ENCODE data around the gene NUP133.
"Not testable (repeated sequence)": the region's sequence is repeated elsewhere in the genome, so short reads cannot be mapped to it uniquely, and the experiment has no call there.

The NUP133 gene

DNA sequence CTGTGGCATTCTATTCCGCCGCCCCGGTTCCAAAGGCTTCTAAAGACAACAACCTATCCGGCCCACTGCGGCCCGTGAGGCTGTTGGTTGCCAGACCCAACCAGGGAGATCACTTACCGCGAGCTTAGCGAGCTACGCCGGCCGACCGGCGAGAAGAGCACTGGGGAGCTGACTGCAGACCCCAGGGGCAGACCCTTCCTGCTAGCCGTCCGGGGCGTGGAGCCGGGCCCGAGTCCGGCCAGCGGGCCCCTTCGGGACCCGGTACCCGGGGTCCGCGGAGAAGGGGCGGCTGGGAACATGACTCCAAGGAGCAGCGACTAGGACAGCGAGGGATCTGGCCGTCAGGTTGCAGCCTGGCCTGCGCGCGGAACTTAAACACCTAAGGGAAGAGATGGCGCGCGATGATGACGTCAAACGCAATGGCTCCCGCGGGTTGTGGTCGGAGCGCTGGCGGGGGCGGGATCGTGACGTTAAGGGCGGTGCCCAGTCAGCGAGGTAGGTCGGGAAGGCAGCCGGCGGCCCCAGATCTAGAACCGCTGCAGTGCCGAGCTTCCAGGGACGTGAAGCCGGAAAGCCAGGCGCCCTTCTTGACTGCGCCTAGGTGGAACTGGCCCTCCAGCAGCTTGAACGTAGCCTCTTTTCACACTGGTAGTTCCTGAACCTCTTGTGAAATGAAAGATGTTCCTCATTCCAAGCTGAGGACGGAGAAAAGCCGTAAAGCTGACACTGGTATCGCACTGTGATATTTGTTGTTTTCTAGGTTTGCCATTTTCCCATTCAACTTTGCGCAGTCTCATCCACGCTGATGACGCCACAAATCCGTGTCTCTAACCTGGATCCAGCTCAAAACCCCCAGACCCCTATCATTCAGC is at the start of gene NUP133:
TSS of gene NUP133 (minus strand) at position 391 of the 872 bp plus-strand sequence. CDS start at position 299, 92 bp downstream.
- DNase-seq (ENCODE audit: low read depth) = peak; percentile 99

DNA sequence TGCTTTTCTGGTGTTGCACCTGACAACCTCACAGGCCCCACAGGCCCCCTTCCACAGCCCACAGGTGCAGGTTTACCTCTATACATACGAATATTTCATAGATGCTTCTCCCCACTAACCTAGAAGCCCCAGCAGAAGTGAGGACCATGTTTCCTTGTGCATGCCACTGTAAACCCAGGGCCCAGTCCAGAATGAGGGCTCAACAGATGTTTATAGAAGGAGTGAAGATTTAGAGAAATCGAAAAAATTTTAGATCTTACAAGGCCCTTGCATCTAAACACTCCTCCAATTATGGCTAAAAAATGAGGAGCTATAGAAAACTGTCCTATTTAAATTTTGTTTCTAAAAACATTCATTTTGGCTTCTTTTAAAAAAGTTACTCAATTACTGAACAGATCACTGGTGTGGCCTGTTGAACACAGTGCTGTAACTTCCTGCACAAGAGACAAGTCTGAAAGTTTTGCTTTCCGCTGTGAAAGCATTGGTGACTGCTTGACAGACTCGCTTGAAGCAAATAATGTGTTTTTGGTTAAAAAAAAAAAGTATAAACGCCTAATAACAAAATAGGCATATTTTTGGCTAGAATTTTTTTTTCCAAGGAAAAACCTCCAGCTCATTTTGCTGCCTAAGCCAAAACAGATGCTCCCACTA is 49.2 kb upstream of the NUP133 start:
- no peak for DNase-seq (ENCODE audit: low read depth)

GRCh38 chr1:229554886-229555621 is 46.9 kb upstream of the NUP133 start:
- no peak for DNase-seq (ENCODE audit: low read depth)

DNA sequence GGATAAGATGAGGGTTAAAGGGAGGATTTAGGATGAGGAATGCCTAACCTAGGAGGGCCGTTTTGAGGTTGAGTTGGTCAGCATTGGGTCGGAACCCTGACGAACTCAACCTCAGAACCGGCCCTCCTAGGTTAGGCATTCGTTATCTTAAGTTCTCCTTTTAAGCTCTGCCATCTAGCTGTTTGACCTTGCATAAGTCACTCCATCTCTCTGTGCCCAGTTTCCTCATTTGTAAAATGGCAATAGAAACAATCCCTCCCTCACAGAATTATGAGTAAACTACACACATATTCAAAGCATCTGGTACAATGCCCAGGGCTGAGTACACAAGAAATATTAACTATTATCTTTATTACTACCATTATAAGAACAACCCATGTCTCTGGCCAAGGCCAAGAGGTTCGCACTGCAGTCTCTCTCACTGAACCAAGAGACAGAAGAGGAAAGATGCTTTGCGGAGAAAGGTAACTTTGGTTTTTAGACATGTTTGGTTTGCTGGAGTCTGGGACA is 45.5 kb upstream of the NUP133 start:
- no peak for DNase-seq (ENCODE audit: low read depth)

DNA sequence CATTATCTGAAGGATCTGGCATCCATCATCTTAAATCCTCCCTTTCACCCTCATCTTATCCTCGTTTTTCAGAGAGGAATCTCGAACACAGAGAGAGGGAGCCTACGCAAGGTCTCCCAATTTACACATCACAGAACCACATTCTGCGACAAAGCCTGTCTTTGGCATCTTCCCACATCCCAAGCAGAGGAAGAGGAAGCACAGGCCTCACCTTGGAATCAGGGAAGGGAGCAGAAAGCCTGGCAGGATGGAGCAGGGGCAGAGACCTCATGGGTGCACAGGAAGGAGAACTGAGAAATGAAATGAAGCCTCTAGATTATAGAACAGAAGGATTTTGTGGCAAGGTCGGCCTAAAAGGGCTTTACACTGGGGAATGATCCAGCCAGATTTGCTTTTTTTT is 44.6 kb upstream of the NUP133 start:
- no peak for DNase-seq (ENCODE audit: low read depth)

GRCh38 chr1:229550812-229551567 is 42.8 kb upstream of the NUP133 start:
- no peak for DNase-seq (ENCODE audit: low read depth)

- DNase-seq (ENCODE audit: low read depth) = no peak
Observed at GRCh38 chr1:229547542-229547941, 39.4 kb upstream of the NUP133 start.

- DNase-seq (ENCODE audit: low read depth) = no peak
Observed at GRCh38 chr1:229544587-229544986, 36.4 kb upstream of the NUP133 start.

GRCh38 chr1:229539863-229540506 is 31.8 kb upstream of the NUP133 start:
- no peak for DNase-seq (ENCODE audit: low read depth)

DNA sequence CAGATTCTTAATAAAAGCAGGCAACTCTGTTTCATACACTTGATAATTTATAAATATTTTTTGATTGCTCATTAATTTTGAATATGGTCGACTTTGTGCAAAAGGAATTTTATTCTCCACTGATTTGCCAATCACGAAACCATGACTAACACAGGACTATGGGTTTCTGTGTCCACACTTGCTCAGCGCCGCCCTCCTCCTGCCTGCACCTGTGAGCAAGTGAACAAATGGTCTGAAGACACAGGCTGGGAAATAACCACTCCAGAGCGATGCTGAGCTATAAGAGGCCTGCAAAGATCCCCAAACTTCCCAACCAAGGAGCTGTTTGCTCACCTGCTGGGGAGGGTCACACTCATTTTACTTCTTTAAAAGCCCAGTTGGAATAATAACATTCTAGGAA is 30.8 kb upstream of the NUP133 start:
- DNase-seq (ENCODE audit: low read depth) = no peak

DNA sequence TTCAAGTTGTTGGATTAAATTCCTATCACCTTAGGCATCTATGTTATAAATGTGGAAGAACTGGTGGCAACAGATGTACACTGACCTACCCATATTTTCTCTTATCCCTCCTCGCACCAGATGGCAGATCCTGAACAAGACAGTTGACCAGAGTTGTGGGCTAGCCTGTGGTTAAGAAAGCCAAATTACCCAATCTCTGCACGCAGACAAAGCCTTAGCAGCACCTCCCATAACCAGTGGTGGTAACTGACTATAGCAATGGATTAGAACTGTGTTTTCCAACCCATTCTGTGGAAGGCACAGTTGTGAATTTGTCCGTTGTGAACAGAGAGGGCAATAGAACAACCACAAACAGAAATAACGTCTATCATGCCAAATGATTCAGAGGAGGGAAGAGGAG is 29.8 kb upstream of the NUP133 start:
- no peak for DNase-seq (ENCODE audit: low read depth)

GRCh38 chr1:229536982-229537381 is 28.8 kb upstream of the NUP133 start:
- no peak for DNase-seq (ENCODE audit: low read depth)

GRCh38 chr1:229535230-229535629 is 27.1 kb upstream of the NUP133 start:
- no peak for DNase-seq (ENCODE audit: low read depth)

DNA sequence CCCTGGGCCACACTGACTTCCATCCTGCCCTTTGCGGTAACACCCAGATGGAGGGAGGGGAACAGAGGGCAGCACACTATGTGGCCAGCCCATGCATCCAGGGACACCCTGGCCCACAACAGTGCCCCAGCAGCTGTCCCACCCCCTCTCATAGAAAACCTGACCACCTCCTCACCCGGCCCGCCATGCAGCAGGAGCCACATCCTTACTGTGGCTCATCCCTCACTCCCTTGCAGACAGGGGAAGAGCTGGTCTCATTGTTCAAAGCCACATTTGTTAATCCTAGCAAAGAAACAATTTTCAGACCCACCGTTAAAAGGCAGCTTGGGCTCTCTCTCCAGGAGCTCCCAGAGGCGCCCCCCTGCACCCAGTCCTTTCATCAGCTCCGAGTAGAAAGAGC is 23.2 kb upstream of the NUP133 start:
- no peak for DNase-seq (ENCODE audit: low read depth)

DNA sequence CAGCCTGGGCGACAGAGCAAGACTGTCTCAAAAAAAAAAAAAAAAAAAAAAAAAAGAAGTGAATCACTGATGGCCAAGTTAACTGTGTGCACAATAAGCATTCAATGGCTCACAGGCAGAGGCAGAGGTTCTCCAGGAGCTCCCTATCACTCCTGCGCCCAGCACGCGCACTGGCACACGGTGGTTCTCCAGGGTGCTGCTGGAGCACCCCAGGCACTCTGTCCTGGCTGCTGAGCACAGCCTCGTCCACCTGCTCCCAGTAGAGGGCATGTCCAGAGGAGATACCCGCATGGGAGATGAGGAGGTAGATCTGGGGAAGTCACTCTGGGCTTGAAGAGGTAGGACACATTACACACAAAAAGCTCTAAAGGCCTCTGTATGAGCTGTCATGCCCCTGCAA is 21.5 kb upstream of the NUP133 start:
- no peak for DNase-seq (ENCODE audit: low read depth)

DNA sequence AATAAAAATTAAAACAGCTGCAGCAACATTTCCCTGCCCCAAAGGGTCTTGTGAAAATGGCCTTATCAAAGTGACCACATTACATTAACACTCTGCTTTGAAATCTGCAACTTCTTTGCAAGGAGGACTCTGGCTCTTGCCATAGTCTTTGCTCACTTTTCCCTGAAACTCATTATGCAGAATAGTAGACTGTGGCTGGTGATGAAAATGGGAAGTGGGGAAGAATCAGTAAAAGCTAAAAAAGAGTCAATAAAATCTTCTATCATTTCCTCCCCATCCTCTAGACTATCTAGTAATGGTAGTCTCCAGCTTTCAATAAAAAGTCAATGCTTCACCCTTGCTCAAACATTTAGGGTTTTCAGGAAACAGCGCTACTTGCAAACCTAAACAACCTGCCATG is 18.6 kb upstream of the NUP133 start:
- DNase-seq (ENCODE audit: low read depth) = no peak

- no peak for DNase-seq (ENCODE audit: low read depth)
Observed at GRCh38 chr1:229523052-229523451, 14.9 kb upstream of the NUP133 start.

DNA sequence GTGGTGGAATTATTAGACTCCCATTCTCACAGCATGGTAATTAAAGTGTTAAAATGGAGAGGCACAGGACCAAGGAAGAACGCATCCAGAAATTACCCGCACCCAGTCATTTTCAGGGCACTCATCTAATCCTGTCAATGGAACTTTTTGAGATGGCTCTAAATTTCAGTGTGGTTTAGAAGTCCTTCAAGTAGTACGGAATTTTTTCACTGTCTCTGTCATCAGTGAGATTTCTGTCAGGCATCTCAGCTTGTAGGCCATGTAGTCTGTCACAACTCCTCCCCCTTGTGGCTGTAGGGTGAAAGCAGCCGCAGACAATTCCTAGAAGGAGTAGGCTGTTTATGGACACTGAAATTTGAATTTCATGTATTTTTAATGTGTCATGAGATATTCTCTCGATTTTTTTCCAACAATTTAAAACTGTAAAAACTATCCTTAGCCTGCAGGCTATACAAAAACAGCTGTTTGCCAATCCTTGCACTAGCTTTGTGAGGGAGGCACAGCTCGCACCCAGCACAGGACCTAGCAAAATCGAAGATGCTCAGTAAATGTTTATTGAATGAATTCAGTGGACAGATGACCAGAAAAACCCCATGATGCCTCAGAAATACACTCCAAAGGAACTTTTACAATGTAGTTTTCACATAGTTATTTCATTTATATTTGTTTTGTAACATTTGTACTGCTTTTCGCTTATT is 6.6 kb upstream of the NUP133 start:
- peak; percentile 24 for DNase-seq (ENCODE audit: low read depth)

DNA sequence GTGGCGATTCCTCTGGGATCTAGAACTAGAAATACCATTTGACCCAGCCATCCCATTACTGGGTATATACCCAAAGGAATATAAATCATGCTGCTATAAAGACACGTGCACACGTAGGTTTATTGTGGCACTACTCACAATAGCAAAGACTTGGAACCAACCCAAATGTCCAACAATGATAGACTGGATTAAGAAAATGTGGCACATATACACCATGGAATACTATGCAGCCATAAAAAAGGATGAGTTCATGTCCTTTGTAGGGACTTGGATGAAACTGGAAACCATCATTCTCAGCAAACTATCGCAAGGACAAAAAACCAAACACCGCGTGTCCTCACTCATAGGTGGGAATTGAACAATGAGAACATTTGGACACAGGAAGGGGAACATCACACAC is 3.5 kb upstream of the NUP133 start:
- not testable (repeated sequence) for DNase-seq (ENCODE audit: low read depth)

GRCh38 chr1:229511201-229511600 is 3.1 kb upstream of the NUP133 start:
- not testable (repeated sequence) for DNase-seq (ENCODE audit: low read depth)

- DNase-seq (ENCODE audit: low read depth) = no peak
Observed at GRCh38 chr1:229509576-229509975, 1.4 kb upstream of the NUP133 start.

Measured in stimulated activated CD8-positive, alpha-beta memory T cell treated with anti-CD3 and anti-CD28 coated beads, Interleukin-15, amount 100 ng/mL, for 1 hour (primary cell).